Epithelial cell of proximal tubule (primary cell): ENCODE data around the gene RIMBP2. TPM values are rescaled to one million over a fixed set of nuclear protein-coding genes. Genes with fewer than 3 reads are reported as not detected.

Source experiments
- DNase-seq: peaks from one replicate; pipeline ENCODE4 v3.0.0-alpha.2; 2011; ENCODE audit warnings: low read depth
- H3K4me3 ChIP-seq: 2 replicates; pipeline ENCODE4 v1.5.1; 2011; ENCODE audit warnings: low read depth, mild to moderate bottlenecking, low read length
- CTCF ChIP-seq: conservative IDR thresholded peaks from 2 replicates; pipeline ENCODE4 v1.5.1; 2012; ENCODE audit warnings: low read depth, mild to moderate bottlenecking, low read length
- total RNA-seq: library from RNA; depleted of rRNA; stranded (reverse); fragments of >200 nt; gene quantifications from 2 replicates; pipeline ENCODE4 v1.2.3, GENCODE V29; 2015

The RIMBP2 gene
- total RNA-seq, 1 donor from 2014 or later, result 0.98 TPM

- TF ChIP-seq CTCF, result no peak
- H3K4me3 ChIP-seq, result no peak overlapping the region
- no peak for DNase-seq
These were observed 361.7 kb downstream of the RIMBP2 start for GRCh38 chr12:130354407-130354806.

GRCh38 chr12:130353081-130353480, 363.0 kb downstream of the RIMBP2 start:
- TF ChIP-seq CTCF, result no peak
- H3K4me3 ChIP-seq, result no peak overlapping the region
- no peak for DNase-seq

GRCh38 chr12:130351326-130351725, 364.8 kb downstream of the RIMBP2 start:
- no peak for DNase-seq
- no peak overlapping the region for H3K4me3 ChIP-seq

GRCh38 chr12:130350715-130351114, 365.4 kb downstream of the RIMBP2 start:
- TF ChIP-seq CTCF, result no peak
- DNase-seq, result no peak
- H3K4me3 ChIP-seq, result no peak overlapping the region

More at GRCh38 chr12:130351326-130351725, 364.8 kb downstream of the RIMBP2 start:
- TF ChIP-seq CTCF, result no peak

- DNase-seq, result no peak
- no peak for TF ChIP-seq CTCF
- H3K4me3 ChIP-seq, result no peak overlapping the region
These were observed 368.5 kb downstream of the RIMBP2 start for GRCh38 chr12:130347588-130347987.

Other genes with a start within 250 kb of the RIMBP2 start
- gene STX2, start 123.0 kb upstream of the RIMBP2 start, total RNA-seq, result 30.8 and 35.8 TPM in 2 replicates
- 614 and 901 TPM in 2 replicates for gene RAN, start 155.8 kb upstream of the RIMBP2 start, total RNA-seq
- not detected in 2 replicates for gene ADGRD1, start 237.6 kb upstream of the RIMBP2 start, total RNA-seq